Daoy (cell line): Measurements from ENCODE around the gene DYNC2H1. TPM values are rescaled to one million over a fixed set of nuclear protein-coding genes. Genes with fewer than 3 reads are reported as not detected.
"Not testable (repeated sequence)": the region's sequence is repeated elsewhere in the genome, so short reads cannot be mapped to it uniquely, and the experiment has no call there.

Experiments
- DNase-seq: peaks from one replicate; pipeline ENCODE4 v3.0.0-alpha.2; 2015; ENCODE audit warnings: low read depth
- total RNA-seq: library from RNA; depleted of rRNA; stranded (reverse); fragments of >200 nt; shearing (Covaris generic); gene quantifications from 2 replicates; pipeline ENCODE4 v1.2.3, GENCODE V29; 2014

DYNC2H1 gene
- total RNA-seq, 1 experiment from 2014 or later = 14.1 TPM

GRCh38 chr11:103114836-103115235 is 5.6 kb downstream of the DYNC2H1 start:
- DNase-seq = no peak

GRCh38 chr11:103125462-103125861 is 16.2 kb downstream of the DYNC2H1 start:
- no peak for DNase-seq

- not testable (repeated sequence) for DNase-seq
These were observed 32.8 kb downstream of the DYNC2H1 start for GRCh38 chr11:103141986-103142385.

- DNase-seq = no peak
These were observed 38.4 kb downstream of the DYNC2H1 start for GRCh38 chr11:103147627-103148026.

GRCh38 chr11:103157542-103157941 is 48.3 kb downstream of the DYNC2H1 start:
- no peak for DNase-seq

GRCh38 chr11:103164093-103164796 is 55.0 kb downstream of the DYNC2H1 start:
- DNase-seq = no peak

- no peak for DNase-seq
These were observed 57.9 kb downstream of the DYNC2H1 start for GRCh38 chr11:103167166-103167565.

- DNase-seq = no peak
These were observed 61.6 kb downstream of the DYNC2H1 start for GRCh38 chr11:103170865-103171264.

GRCh38 chr11:103175461-103176129 is 66.4 kb downstream of the DYNC2H1 start:
- DNase-seq = no peak

- DNase-seq = no peak
These were observed 74.9 kb downstream of the DYNC2H1 start for GRCh38 chr11:103183981-103184611.

- DNase-seq = peak; percentile 13
These were observed 92.9 kb downstream of the DYNC2H1 start for GRCh38 chr11:103202048-103202651.

GRCh38 chr11:103210543-103210942 is 101.3 kb downstream of the DYNC2H1 start:
- DNase-seq = no peak

- no peak for DNase-seq
These were observed 106.6 kb downstream of the DYNC2H1 start for GRCh38 chr11:103215812-103216211.

GRCh38 chr11:103220133-103220532 is 110.9 kb downstream of the DYNC2H1 start:
- no peak for DNase-seq

GRCh38 chr11:103222806-103223205 is 113.6 kb downstream of the DYNC2H1 start:
- DNase-seq = no peak

GRCh38 chr11:103228807-103229206 is 119.6 kb downstream of the DYNC2H1 start:
- peak; percentile 17 for DNase-seq

- no peak for DNase-seq
These were observed 125.7 kb downstream of the DYNC2H1 start for GRCh38 chr11:103234974-103235373.

GRCh38 chr11:103241574-103241973 is 132.3 kb downstream of the DYNC2H1 start:
- no peak for DNase-seq

- no peak for DNase-seq
These were observed 144.9 kb downstream of the DYNC2H1 start for GRCh38 chr11:103254123-103254522.

GRCh38 chr11:103257360-103257759 is 148.1 kb downstream of the DYNC2H1 start:
- DNase-seq = no peak

- DNase-seq = no peak
These were observed 157.1 kb downstream of the DYNC2H1 start for GRCh38 chr11:103266167-103266831.

- DNase-seq = no peak
These were observed 163.7 kb downstream of the DYNC2H1 start for GRCh38 chr11:103272876-103273275.
